Measurements from ENCODE around the gene TAF7.
"Not testable (repeated sequence)": the region's sequence is repeated elsewhere in the genome, so short reads cannot be mapped to it uniquely, and the experiment has no call there.

Gene TAF7

DNA sequence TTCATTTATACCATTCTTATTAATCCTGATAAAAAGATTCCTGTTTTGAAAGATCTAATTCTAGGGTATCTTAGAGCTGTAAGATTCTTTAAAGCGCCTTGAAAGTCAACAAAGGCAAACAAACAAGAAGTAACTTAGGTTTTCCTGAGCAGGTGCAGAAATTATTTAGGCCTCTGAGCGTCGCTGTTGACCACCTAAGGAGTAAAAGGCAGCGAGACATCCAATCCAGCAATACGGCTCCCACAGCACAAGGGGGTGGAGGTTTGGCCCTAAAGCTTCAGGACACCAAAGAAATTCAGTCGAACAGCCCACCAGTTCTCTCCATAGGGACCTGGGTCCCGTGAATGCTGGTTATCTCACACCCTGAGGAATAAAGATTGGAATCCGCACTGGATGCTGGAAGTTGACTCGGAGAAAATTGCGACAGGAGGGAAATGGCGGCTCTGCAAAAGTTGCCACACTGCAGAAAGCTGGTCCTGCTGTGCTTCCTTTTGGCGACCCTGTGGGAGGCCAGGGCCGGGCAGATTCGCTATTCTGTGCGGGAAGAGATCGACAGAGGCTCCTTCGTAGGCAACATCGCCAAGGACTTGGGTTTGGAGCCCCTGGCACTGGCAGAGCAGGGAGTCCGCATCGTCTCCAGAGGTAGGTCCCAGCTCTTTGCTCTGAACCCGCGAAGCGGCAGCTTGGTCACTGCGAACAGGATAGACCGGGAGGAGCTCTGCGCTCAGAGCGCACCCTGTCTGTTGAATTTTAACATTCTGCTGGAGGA, 18.1 kb upstream of the TAF7 start, which contains the start of gene PCDHGA2:
Gene PCDHGA2 (plus strand): TSS at position 223 of the 769 bp plus-strand sequence.
- DNase-seq (ENCODE audit: low read depth) = no peak

- DNase-seq (ENCODE audit: low read depth) = not testable (repeated sequence)
Observed at GRCh38 chr5:141332571-141332970, 12.0 kb upstream of the TAF7 start.

DNA sequence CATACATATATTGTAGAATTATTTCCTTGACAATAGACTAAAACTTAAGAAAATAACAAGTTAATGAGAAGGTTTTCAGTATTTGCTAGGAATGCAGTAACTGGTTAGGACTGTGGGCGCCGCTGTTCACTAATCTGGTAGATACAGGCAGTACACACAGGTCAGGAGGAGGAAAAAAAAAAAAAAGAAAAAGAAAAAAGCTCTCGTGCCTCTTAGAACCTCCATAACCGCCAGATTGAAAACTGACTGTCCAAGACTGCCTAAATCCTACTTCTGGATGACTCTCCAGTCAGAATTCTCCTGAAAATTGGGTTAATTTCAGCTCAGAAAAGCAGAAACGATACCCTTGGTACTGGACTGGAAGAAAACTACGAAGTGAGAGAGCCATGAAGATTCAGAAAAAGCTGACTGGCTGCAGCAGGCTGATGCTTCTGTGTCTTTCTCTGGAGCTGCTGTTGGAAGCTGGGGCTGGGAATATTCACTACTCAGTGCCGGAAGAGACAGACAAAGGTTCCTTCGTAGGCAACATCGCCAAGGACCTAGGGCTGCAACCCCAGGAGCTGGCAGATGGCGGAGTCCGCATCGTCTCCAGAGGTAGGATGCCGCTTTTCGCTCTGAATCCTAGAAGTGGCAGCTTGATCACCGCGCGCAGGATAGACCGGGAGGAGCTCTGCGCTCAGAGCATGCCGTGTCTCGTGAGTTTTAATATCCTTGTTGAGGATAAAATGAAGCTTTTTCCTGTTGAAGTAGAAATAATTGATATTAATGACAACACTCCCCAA, 9.9 kb upstream of the TAF7 start, which contains the start of gene PCDHGA1:
Gene PCDHGA1 (plus strand): TSS at position 216 of the 782 bp plus-strand sequence.
- DNase-seq (ENCODE audit: low read depth) = no peak

DNA sequence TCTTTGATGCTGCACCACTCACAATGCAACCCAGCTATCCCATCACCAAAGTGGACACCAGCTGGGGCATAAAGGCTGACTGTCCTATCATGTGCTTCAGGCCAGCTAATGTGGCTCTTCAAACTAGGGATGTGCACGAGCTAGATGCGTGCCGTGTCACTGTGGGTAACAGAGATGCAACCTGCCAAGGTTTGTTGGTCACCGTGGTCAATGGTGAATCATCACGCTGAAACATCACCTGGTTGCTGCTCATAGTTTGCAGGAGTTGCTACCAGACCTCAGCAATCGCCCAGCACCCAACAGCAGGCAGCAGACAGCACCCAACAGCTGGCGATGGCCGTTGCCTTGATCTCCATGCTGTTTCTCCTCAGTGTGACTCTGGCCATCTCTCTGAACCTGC, 7.6 kb upstream of the TAF7 start:
- DNase-seq (ENCODE audit: low read depth) = no peak

GRCh38 chr5:141326088-141326854, 5.7 kb upstream of the TAF7 start:
- DNase-seq (ENCODE audit: low read depth) = peak; percentile 62

GRCh38 chr5:141322261-141322660, 1.7 kb upstream of the TAF7 start:
- DNase-seq (ENCODE audit: low read depth) = no peak

DNA sequence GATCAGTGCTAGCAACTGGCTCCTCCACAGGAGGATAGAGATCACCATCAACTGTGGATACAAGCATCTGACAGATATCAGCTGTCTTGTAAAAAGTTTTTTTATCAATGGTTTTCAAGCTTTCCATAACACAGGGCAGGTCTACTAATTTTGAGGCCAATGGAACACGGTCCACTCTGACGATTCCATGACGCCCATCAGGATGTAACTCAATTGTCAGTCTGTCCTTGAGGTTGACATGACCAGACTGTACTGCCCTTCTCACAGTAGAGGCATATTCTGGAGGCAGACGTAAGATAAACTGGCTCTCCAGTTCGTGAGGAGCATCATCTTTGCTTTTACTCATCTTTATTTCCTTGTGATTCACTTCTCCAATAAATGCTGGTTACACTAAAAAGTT, 885 bp downstream of the TAF7 start:
- DNase-seq (ENCODE audit: low read depth) = no peak

GRCh38 chr5:141319202-141319601, 1.4 kb downstream of the TAF7 start:
- DNase-seq (ENCODE audit: low read depth) = no peak

GRCh38 chr5:141316963-141317362, 3.6 kb downstream of the TAF7 start:
- not testable (repeated sequence) for DNase-seq (ENCODE audit: low read depth)

DNA sequence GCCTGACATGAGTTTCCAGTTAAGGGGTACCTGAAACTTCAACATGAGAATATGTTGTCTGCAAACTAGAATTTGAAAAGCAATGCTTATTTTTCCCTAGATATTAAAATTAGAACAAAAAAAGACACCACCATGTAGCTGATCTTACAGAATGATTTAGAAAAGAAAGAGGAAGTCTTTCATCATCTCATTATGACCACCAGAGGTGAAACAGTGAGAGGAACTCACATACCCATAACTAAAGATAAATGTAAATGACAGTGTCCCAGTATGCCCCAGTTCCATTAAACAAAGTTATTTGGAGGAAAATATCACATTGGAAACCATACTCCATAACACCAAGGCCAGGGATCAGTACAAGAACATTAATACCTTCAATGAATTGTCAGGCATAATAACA, 6.9 kb downstream of the TAF7 start:
- DNase-seq (ENCODE audit: low read depth) = no peak

GRCh38 chr5:141306630-141307029, 14.0 kb downstream of the TAF7 start:
- DNase-seq (ENCODE audit: low read depth) = no peak

DNA sequence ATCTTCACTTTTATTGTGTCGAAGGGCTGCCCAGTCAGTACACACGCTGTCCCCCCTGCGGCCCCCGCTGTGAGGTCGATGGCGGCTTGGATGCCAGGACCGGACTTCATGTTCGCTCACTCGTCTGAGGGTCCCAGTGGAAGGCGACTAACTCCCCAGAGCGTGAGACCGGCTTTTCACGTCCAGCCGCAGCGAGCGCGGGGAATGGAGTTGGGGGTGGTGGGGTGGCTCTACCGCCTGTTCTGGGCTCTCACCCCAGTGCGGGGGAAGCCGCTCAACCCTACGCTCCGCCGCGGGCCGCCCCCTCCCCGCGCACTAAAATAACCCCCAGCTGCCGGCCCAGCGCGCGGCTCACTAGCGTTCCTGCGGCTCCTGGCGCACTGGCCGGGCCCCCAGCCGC, 16.8 kb downstream of the TAF7 start, which contains the start of gene SLC25A2:
Gene SLC25A2 (minus strand): TSS at position 294 of the 400 bp plus-strand sequence. CDS start 184 bp downstream, at position 110.
- no peak for DNase-seq (ENCODE audit: low read depth)

DNA sequence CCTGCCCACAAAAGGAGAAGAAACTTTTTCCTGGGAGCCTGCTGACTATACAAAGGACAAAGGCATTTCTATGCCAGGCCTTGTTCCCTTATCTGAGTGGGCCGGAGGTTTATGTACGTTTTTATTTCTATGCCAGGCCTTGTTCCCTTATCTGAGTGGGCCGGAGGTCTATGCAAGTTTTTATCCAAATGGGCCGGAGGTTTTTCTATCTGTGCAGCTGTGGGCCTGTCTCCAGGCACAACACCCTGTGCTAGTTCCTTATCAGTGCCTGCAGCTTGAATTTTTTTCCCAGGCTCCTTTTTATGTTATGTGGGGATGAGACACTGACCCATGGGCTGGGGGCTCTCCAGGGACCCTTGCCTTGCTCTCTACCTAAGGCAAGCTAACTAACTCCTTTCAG, 22.2 kb downstream of the TAF7 start:
- DNase-seq (ENCODE audit: low read depth) = no peak

DNA sequence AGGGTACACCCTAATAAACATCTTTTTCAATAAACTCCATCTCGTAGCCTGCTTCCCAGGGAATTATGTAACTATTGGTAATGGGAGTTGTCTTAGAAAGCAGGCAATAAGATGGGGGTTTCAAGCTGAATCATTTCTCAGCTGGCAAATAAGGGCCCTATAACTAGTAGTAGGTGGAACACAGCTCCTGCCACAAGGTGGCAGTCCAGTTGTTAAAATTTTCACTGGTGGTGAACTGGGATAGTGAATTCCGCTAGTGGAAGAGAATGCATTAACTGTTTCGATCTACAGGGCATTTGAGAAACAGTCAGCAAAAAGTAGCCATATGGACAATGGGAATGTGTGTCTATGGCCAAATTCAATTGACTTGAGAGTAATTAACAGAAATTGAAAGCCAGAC, 47.7 kb downstream of the TAF7 start:
- DNase-seq (ENCODE audit: low read depth) = no peak

DNA sequence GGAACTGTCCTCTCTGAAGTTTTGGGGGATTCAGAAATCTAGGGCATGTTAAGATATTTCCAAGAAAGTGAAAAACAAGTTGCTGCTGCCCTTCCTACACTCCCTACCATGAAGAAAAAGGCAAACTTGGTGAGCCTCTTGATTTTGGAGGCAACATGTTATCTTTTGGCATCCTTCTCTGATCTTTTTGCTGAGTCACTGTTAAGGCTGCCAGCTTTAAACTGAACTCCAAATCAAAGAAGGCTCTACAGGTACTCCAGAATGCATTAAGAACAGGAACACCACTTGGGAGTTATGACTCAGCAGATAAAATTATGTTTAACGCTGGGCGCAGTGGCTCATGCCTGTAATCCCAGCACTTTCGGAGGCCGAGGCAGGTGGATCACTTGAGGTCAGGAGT, 51.4 kb downstream of the TAF7 start:
- no peak for DNase-seq (ENCODE audit: low read depth)
